GM18511 (cell line): ENCODE results near the gene CAMKV.
"Not testable (repeated sequence)": the region's sequence is repeated elsewhere in the genome, so short reads cannot be mapped to it uniquely, and the experiment has no call there.

Source experiments
- ATAC-seq: cut with Tn5 transposase; IDR thresholded peaks from one replicate; pipeline ENCODE4 v1.9.1; 2021; ENCODE audit warnings: mild to moderate bottlenecking, moderate library complexity; ENCODE audit not compliant: unreplicated experiment

Gene CAMKV, protein sequence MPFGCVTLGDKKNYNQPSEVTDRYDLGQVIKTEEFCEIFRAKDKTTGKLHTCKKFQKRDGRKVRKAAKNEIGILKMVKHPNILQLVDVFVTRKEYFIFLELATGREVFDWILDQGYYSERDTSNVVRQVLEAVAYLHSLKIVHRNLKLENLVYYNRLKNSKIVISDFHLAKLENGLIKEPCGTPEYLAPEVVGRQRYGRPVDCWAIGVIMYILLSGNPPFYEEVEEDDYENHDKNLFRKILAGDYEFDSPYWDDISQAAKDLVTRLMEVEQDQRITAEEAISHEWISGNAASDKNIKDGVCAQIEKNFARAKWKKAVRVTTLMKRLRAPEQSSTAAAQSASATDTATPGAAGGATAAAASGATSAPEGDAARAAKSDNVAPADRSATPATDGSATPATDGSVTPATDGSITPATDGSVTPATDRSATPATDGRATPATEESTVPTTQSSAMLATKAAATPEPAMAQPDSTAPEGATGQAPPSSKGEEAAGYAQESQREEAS

DNA sequence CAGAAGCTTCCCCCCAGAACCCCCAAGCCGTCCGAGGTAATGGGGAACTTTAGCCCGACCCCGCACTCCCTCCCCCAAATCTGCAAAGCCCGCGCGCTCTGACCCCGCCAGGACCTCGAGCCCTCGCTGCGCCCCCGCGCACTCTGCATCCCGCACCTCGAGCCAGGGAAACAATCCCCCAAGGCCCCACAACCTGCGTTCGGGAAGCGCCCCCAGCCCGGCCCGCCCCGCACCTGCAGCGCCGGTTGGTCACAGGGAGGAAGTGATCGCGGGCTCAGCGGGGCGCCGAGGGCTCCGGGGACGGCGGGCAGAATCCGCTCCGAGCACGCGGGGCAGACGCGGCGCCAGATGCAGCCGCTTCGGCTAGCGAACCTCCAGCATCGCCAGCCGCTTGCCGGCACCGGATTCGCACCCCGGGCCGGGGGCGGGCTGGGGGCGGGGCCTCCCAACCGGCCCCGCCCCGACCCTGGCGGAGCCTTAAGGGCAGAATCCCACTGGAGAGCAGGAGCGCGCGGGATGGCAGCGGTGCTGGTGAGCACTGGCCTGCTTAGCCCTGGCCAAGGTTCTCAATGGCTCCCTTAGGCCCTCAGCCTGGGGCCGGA, at the start of gene CAMKV:
Gene CAMKV (minus strand): TSS at position 382 of the 602 bp plus-strand sequence. CDS start 7,518 bp downstream, outside the sequence.
- ATAC-seq, result no peak

DNA sequence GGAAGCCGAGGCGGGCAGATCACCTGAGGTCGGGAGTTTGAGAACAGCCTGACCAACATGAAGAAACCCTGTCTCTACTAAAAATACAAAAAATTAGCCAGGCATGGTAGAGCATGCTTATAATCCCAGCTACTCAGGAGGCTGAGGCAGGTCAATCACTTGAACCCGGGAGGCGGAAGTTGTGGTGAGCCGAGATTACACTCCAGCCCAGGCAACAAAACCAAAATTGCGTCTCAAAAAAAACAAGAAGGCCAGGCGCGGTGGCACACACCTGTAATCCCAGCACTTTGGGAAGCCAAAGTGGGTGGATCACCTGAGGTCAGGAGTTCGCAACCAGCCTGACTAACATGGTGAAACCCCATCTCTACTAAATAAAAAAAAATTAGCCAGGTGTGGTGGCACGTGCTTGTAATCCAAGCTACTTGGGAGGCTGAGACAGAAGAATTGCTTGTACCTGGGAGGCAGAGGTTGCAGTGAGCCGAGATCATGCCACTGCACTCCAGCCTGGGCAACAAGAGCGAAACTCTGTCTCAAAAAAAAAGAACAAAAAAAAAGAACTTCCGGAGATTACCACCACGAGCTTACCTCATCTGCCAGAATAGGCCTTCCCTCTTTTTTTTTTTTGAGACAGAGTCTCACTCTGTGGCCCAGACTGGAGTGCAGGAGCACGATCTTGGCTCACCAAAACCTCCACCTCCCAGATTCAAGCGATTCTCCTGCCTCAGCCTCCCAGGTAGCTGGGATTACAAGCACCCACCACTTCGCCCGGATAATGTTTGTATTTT, 48.3 kb upstream of the CAMKV start:
- ATAC-seq, result not testable (repeated sequence)

DNA sequence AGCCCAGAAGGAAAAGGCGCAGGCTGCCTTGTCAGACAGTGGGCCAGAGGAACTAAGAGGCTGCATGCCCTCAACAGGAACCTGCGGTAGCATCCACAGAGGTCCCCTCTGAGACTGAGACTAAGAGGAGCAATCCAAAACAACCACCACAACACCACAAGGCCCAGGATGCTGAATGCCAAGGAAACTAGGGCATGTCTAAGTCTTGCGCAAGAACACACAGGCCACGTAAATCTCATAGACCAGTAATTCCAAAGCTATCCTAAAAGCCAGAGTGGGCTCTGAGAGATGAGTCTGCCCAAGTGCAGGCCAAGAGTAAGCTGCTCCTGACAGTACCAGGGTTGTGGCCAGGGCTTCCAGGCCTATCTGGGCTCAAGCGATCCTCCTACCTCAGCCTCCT, 47.0 kb upstream of the CAMKV start:
- ATAC-seq, result no peak

DNA sequence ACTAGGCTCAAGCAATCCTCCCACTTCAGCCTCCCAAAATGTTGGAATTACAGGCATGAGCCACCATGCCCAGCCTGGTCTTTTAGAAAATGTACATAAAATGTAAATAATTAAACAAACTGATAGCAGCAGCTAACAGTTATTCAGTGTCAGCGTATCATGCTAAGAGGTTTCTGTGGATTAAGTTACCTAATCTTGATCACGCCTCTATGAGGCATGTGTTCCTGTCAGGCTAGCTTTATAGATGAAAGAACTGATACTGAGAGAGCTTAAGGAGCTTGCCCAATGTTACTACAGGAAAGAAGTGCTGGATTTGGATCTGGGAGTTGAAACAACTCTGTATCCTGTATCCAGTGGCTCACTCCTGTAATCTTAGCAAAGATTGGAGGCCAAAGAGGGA, 45.2 kb upstream of the CAMKV start:
- no peak for ATAC-seq

DNA sequence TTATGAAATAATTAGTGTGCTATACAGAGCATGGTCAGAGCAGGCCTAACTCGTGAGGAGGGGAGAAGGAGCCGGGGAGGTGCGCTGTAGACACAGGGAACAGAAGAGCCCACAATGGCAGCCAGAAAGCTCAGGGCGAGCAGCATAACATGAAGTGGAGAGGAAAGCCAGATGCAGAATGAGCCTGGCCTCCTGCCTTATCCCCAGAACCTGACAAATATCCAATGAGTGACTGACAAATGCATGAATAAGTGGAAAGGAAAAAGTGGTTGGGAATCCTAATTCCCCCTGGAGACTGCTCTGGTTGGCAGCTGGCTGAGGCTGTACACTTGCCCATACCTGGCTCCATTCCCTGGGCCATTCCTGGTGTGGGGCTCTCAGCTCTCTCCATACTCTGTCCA, 43.2 kb upstream of the CAMKV start:
- ATAC-seq, result no peak

DNA sequence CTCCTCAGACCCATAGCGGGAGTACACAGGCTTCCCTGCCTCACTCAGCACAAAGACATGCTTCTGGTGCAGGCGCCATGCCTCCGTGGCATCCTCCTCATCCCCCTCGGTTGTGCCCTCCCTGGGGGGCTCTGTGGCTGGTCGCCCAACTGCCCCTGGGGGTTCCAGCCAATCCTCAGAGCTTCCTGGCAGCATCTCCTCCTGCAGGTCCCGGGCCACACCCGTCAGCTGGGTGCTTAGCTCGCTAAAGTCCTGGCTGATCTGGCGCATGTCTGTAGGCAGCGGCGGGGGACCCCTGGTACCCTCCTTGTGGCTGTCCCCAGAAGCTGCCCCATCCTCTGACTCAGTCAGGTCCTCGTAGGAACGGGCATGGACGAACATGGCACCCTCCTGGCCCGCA, 41.9 kb upstream of the CAMKV start:
- ATAC-seq, result no peak

DNA sequence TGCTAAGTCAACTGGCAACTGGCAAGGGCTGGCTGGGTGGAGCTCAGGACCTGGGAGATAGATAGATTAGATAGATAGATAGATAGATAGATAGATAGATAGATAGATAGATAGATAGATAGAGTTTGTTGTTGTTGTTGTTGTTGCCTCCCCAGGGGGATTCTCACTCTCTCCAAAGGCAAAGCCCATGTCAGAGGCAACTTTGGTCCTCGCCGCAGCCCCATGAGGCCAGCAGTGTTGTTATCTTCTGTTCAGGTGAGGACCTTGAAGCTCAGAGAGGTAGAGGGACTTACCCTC, 41.4 kb upstream of the CAMKV start:
- ATAC-seq, result no peak

DNA sequence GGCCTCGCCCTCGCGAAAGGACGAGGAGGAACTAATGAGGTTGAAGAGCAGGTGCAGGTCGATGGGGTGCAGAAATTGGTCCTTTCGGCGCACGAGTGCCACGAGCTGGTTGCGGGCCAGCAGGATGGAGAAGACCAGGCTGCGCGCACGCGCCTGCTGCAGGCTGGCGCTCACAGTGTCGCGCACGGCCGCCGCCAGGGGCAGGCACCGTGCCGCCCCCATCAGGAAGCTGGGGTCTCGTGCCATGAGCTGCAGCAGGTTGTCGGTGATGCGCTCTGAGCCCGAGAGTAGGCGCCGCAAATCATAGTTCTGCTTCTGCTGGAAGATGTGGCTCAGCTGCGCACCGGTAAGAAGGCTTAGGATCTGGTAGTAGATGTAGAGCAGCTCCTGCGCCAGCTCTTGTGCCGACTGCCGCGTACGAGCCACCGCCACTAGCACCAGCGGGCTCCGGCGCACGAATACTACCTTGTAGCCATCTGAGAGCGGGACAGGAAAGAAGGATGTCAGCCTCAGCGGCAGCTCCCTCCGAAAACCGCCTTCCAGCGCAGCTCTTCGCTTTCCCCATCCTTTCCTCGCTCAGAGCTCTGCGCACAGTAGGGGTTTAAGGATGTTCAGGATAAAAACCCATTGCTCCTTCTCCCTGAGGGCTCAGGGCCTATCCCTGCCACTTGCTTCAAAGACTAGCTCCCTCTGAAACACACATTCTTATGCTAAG, 40.9 kb upstream of the CAMKV start:
- ATAC-seq, result no peak

DNA sequence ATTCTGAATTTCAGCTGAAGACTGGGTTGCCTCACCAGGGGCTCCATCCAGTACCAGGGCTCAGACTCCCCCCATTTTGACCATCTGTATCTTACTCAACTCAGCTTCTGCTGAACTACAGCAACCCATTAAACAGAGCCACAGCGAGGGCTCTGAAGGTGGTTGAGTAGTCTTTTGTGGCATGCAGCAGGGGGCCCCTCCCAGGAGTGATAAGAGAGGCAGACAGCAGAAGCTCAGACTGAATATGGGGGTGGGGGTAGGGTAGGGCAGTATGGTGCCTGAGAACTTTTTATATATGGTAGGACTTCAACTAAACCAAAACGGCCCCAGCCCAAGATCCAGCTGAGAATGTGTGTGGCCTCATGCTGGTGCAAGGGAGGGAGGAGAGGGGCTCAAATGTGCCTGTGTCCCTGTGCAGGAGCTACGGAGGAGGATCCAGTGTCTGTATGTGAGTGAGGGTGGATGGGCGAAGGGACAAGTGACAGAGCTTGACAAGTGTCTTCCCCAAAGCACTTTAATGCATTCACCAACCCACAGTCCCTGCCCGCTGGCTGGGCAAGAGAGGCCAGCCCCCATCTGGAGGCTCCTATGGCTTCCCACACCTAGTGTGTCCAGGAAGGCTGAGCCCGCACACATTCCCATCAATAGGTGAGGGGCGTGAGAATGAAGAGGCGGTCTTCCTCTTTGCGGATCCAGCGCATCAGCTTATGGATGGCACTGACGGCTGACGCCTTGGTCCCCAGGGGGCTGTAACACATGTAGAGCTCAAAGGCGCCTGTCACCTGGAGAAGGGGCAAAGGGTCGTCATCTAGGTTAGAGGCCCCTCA, 38.9 kb upstream of the CAMKV start:
- ATAC-seq, result no peak

DNA sequence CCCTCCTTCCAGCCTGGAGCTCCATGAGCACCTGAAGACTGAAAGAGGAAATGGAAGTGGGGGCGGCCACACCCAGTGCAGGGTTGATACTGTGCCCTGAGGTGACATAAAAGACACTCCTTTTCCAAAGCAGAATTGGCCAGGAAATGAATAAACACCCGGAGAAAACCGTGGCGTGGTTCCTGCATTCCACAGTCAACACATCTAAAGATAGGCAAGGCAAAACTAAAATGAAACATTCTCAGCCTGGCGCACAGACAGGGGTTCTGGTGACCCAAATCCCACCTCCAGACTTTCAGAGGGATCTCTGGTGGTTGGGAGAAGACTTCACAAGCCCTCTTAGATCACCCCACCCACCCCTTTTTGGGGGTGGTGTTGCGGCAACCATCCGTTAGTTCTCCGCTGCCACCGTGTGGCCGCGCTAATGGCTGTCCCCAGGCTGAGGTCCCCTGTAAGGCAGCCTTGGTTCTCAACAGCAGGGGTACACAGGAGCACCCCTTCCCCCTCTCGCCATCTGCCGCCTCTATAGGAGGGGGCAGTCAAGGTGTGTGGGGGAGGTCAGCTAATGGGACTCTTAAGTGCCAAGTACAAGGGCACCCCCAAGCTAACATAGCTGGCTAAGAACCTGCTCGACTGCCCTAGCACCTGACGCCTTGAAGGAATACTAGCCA, 36.5 kb upstream of the CAMKV start:
- no peak for ATAC-seq

DNA sequence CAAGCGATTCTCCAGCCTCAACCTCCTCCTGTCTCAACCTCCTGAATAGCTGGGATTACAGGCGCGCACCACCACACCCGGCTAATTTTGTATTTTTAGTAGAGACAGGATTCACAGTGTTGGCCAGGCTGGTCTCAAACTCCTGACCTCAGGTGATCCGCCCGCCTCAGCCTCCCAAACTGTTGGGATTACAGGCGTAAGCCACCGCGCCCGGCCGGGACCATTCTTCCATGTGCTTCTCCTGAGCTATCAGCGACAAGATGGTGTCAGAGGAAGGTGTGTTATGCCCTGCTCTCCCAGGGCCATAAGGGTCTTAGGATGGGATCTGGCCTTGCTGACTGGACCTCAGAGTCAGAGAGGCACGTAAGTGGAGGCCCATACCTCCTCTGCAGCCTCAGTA, 34.7 kb upstream of the CAMKV start:
- ATAC-seq, result not testable (repeated sequence)

DNA sequence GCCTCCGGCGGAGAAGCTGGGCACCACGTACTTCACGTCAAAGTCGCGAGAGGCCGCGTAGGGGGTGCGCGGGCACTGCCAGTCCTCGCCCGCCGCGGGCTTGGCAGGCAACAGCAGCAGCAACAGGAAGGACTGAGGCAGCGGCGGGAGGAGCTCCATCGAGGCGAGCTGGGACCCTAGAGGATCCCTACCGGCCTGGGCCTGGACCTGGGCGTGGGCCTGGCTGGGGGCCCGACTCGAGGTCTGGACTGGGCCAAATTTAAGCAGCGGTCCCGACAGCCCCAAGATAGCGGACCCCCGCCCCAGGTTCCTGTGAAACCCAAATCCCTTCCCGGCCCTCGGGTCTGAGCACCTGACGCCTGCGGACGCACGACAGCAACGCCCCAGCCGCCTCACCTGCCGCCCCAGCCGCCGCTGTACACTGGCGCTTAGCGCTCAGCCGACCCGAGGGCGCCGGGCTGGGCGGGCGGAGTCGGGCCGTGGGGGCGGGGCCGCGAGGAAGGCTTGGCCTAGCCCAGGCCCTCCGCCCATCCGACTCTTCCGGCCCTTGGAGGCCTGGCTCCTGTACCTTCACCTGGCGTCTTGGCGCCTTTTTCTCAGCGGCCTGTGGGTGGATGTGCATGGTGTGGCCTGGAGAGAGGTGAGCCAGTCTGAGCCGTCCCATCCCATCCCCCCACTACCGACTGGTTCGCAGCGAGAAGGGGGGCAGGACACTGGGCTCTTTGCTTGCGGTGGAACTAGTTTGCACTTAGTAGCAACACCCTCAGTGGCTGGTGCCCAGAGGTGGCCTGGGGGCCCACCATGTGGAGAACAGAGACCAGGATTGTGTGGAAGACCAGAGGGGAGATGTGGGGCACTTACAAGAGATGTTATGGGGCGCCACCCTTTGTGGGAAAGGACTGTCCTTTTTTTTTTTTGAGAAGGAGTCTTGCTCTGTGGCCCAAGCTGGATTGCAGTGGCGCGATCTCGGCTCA, 34.0 kb upstream of the CAMKV start, which contains the start of gene MST1R:
Gene MST1R (minus strand): TSS at position 423 of the 974 bp plus-strand sequence. CDS start 264 bp downstream, at position 159.
- peak; percentile 77 for ATAC-seq

DNA sequence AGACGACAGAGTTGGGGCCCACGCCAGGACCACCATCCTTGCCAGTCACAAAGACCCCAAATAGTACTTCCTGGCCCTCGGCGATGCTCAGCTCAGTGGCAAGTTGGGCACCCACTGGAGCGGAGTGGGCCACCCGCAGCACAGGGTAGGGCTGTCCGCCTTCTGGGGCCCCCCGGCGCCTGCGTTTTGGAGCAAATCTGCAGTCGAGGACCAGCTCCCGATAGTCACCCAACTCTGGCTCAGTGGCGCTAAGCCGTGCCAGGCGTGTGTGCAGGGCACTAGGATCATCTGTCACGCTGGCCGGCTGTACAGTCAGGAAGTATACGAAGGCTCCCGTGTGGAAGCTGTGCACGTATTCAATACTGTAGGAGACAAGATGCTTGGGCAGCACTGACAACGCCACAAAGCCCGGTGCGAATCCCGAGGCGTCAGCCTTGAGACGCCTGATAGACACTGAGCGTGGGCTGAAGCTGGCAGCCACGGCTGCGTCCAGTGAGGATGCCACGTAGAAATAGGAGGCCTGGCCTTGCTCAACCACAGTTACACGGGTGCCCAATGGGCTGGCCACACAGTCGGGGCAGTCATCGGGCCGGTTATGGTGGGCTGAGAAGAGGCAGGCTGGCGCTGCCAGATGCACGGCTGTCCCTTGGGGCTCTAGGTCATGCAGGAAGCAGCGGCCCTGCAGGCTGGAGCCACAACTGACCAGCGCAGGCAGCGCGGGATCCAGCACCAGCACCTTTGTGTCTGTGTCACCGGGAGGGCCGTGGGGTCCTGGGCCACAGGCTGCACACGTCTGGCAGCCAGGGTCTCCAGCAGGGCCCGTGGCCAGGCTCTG, 33.0 kb upstream of the CAMKV start:
- no peak for ATAC-seq

DNA sequence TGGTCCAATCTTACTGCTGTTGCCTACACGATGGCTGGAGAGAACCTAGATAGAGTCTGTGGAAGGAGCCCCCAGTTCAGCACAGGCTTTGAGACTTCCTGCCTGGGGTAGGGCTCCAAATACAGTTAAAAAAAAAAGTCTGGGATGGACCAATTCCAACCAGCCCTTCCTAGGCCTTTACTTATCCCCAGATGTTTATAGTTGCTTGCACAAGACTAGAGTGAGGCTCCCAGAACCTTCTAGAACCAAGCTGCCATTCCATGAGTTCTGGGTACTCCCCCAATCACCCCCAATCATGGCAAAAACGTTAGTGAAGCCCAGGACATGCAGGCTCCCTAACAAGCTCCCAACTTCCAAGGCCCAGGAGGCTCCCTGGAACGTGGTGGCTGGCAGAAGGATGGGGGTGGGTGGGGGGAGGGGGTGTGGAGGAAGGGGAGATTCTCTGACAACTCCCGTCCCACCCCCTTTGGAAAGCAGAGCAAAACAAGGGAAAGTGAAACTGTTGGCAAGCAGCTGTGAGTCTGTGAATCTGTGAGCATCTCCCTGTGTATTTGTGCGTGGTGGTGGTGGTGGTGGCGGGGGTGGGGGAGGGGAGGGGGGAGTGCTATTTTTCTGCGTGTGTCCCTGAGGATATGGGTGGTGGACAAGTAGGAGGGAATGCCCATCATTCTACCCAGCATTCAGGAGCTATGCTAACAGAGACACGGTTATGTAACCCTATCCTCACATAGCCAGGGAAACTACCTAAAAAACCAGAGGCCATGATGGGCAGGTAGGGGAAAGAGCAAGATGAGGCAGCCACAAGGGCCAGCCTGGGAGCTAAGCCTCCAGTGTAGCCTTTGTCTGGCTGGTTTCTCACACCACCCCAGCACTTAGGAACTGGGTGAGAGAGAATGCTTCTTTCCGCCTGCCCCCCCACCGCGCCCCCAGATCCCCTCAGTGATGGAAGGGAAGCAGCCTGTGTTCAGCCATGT, 31.9 kb upstream of the CAMKV start:
- no peak for ATAC-seq

DNA sequence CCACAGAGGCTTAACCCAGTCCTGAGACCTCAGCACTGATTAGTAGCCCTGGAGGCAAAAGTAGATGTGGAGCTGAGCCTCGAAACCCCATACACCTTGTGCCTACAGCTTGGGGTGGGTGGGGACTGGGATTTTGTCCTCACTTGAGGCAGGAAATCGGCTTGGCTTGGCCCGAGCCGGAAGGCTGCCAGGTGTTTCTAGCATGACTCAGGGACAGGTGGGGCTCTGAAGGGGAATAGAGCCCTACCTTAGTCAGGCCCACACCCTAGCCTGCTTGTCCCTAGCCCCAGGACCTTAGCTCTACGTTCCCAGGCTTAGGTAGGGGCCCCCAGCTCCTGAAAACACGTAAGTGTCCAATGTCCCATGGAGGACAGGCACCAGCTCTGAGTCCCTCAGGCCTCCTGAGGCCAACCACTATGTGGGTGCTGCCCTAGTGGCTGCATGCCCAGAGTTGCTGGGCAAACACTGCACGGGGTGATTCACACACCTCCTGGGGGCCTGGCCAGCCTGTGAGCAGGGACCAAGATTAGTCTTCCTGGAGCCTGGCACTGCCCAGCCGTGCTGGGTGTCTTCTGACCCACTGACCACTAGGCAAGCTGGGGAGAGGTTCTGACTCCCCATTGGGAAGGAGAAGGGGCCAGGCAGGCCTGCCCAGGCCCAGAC, 30.9 kb upstream of the CAMKV start:
- ATAC-seq, result no peak

DNA sequence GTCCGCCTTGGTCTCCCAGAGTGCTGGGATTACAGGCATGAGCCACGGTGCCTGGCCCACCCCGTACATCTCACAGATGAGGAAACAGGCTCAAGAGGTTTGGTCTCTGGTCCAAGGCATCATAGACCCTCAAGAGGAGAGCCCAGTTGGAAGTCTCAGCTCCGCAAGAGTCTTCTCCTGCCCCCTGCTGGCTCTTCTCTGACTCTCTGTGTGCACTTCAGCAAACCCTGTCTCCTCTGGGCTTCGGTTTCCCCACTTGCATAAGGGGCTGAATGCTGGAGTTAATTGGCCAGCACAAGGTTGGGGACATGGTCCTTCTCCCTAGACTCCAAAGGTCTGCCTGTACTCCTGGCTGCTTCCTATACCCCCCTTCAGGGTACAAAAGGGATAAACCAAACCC, 30.1 kb upstream of the CAMKV start:
- ATAC-seq, result no peak
